IMR-90 (cell line): ENCODE results near the gene SOX1. TPM values are rescaled to one million over a fixed set of nuclear protein-coding genes. Genes with fewer than 3 reads are reported as not detected.

ENCODE experiments used
- ATAC-seq: fragments of 200-7000 bp; cut with Tn5 transposase; 2 replicates; pipeline ENCODE4 v1.9.1; 2020; ENCODE audit warnings: low read depth, mild to moderate bottlenecking, moderate library complexity
- BruUV-seq: library from RNA; stranded (reverse); fragments of 400-500 nt; replicated peaks from 2 replicates; lab custom pipeline; 2021; lab: Mats Ljungman, UMichigan
- CTCF ChIA-PET: fragments of 300-600 bp; formaldehyde crosslinking; extraction: SDS; loops from one replicate; lab custom pipeline; 2021; ENCODE audit warnings: antibody characterized with exemption; lab: Yijun Ruan, JAX
- POLR2A ChIA-PET: fragments of 300-600 bp; sonication (Branson Sonifier 250); formaldehyde crosslinking; loops from one replicate; lab custom pipeline; 2022; ENCODE audit warnings: antibody characterized with exemption; ENCODE audit not compliant: unreplicated experiment; lab: Charles Lee
- DNase-seq: peaks from one replicate; pipeline ENCODE4 v3.0.0; 2013
- H2AFZ ChIP-seq: replicated peaks from 2 replicates; pipeline ENCODE3; 2013; ENCODE audit warnings: low read length, mild to moderate bottlenecking; ENCODE audit not compliant: poor library complexity
- H2AK5ac ChIP-seq: 2 replicates; pipeline ENCODE4 v1.6.1; 2013; ENCODE audit warnings: low read depth, low read length, inconsistent platforms
- H2AK9ac ChIP-seq: replicated peaks from 2 replicates; pipeline ENCODE3; 2013; ENCODE audit warnings: mild to moderate bottlenecking, low read depth, low read length, moderate library complexity; ENCODE audit not compliant: poor library complexity
- H2BK120ac ChIP-seq: 2 replicates; pipeline ENCODE4 v1.6.1; 2013; ENCODE audit warnings: low read depth, low read length, inconsistent platforms
- H2BK15ac ChIP-seq: 3 replicates; pipeline ENCODE4 v1.6.1; 2013; ENCODE audit warnings: low read depth, low read length, inconsistent platforms
- H2BK20ac ChIP-seq: 2 replicates; pipeline ENCODE4 v1.6.1; 2013; ENCODE audit warnings: low read depth, mild to moderate bottlenecking, inconsistent platforms, low read length, moderate library complexity
- H2BK5ac ChIP-seq: 2 replicates; pipeline ENCODE4 v1.6.1; 2013; ENCODE audit warnings: mild to moderate bottlenecking, low read depth, low read length, inconsistent platforms; ENCODE audit not compliant: poor library complexity, severe bottlenecking
- H3K14ac ChIP-seq: replicated peaks from 2 replicates; pipeline ENCODE4 v1.6.1; 2013; ENCODE audit warnings: low read depth, low read length, inconsistent platforms
- H3K18ac ChIP-seq: 2 replicates; pipeline ENCODE4 v1.6.1; 2013; ENCODE audit warnings: low read depth, low read length, control low read depth
- H3K23ac ChIP-seq: 2 replicates; pipeline ENCODE4 v1.6.1; 2013; ENCODE audit warnings: low read depth, low read length, inconsistent platforms
- H3K27ac ChIP-seq: 2 replicates; pipeline ENCODE4 v1.5.1; 2013; ENCODE audit warnings: mild to moderate bottlenecking, control low read depth, low read length; ENCODE audit not compliant: insufficient read depth
- H3K27me3 ChIP-seq: 2 replicates; pipeline ENCODE4 v1.6.1; 2013; ENCODE audit warnings: low read length; ENCODE audit not compliant: control insufficient read depth, insufficient read depth
- H3K36me3 ChIP-seq: 2 replicates; pipeline ENCODE4 v1.6.1; 2013; ENCODE audit warnings: low read length, mixed read lengths; ENCODE audit not compliant: control insufficient read depth, insufficient read depth
- H3K4ac ChIP-seq: 2 replicates; pipeline ENCODE4 v1.6.1; 2013; ENCODE audit warnings: low read depth, low read length, inconsistent platforms
- H3K4me1 ChIP-seq: 2 replicates; pipeline ENCODE4 v1.6.1; 2013; ENCODE audit warnings: low read length, mixed read lengths; ENCODE audit not compliant: control insufficient read depth, insufficient read depth
- H3K4me2 ChIP-seq: 2 replicates; pipeline ENCODE4 v1.6.1; 2013; ENCODE audit warnings: low read depth, mild to moderate bottlenecking, control low read depth, low read length, moderate library complexity
- H3K4me3 ChIP-seq: 2 replicates; pipeline ENCODE4 v1.5.1; 2013; ENCODE audit warnings: low read depth, mild to moderate bottlenecking, control low read depth, low read length, moderate library complexity; ENCODE audit not compliant: insufficient read depth
- H3K56ac ChIP-seq: 2 replicates; pipeline ENCODE4 v1.6.1; 2013; ENCODE audit warnings: low read length, inconsistent platforms; ENCODE audit not compliant: insufficient read depth; ENCODE audit errors: extremely low read depth
- H3K79me1 ChIP-seq, 2 experiments: 2 replicates each; pipeline ENCODE4 v1.6.1; 2013; ENCODE audit warnings: low read length in 2 of 2, inconsistent platforms in 1 of 2, low read depth in 1 of 2
- H3K9ac ChIP-seq: 2 replicates; pipeline ENCODE4 v1.6.1; 2013; ENCODE audit warnings: low read depth, low read length, control low read depth
- H3K9me1 ChIP-seq: 2 replicates; pipeline ENCODE4 v1.6.1; 2013; ENCODE audit warnings: low read length, inconsistent platforms; ENCODE audit not compliant: insufficient read depth
- H3K9me3 ChIP-seq: 2 replicates; pipeline ENCODE4 v1.6.1; 2013; ENCODE audit warnings: low read length; ENCODE audit not compliant: control insufficient read depth, insufficient read depth
- H4K20me1 ChIP-seq: 2 replicates; pipeline ENCODE4 v1.6.1; 2013; ENCODE audit warnings: low read length, inconsistent platforms; ENCODE audit not compliant: insufficient read depth
- H4K5ac ChIP-seq: 2 replicates; pipeline ENCODE4 v1.6.1; 2013; ENCODE audit warnings: mild to moderate bottlenecking, low read depth, low read length, control low read depth
- H4K8ac ChIP-seq, 2 experiments: 2 replicates each; pipeline ENCODE4 v1.6.1; 2013; ENCODE audit warnings: low read depth in 2 of 2, low read length in 2 of 2, control low read depth in 1 of 2, inconsistent platforms in 1 of 2
- H4K91ac ChIP-seq: 2 replicates; pipeline ENCODE4 v1.6.1; 2013; ENCODE audit warnings: low read depth, low read length, inconsistent platforms; ENCODE audit not compliant: insufficient read depth
- BHLHE40 ChIP-seq: fragments of 150-350 bp; IDR thresholded peaks from 2 replicates; pipeline ENCODE4 v1.6.1; 2016; ENCODE audit warnings: mild to moderate bottlenecking, low read depth, low read length
- CHD1 ChIP-seq: IDR thresholded peaks from 2 replicates; pipeline ENCODE4 v1.6.1; 2012; ENCODE audit warnings: low read depth, low read length, improper control_type of control experiment
- CTCF ChIP-seq: conservative IDR thresholded peaks from 2 replicates; pipeline ENCODE4 v1.5.1; 2012; ENCODE audit warnings: mild to moderate bottlenecking, low read depth, low read length, improper control_type of control experiment
- ELK1 ChIP-seq: fragments of 150-350 bp; IDR thresholded peaks from 2 replicates; pipeline ENCODE4 v1.6.1; 2016; ENCODE audit warnings: low read depth, mild to moderate bottlenecking, low read length, moderate library complexity, borderline replicate concordance
- FOS ChIP-seq: fragments of 150-350 bp; IDR thresholded peaks from 2 replicates; pipeline ENCODE4 v1.6.1; 2016; ENCODE audit warnings: low read depth, low read length
- MAFK ChIP-seq: IDR thresholded peaks from 2 replicates; pipeline ENCODE4 v1.6.1; 2012; ENCODE audit warnings: low read depth, low read length, improper control_type of control experiment
- MAZ ChIP-seq: IDR thresholded peaks from 2 replicates; pipeline ENCODE4 v1.6.1; 2012; ENCODE audit warnings: low read depth, mild to moderate bottlenecking, low read length, improper control_type of control experiment, moderate library complexity, borderline replicate concordance
- NFE2L2 ChIP-seq: fragments of 150-350 bp; IDR thresholded peaks from 2 replicates; pipeline ENCODE4 v1.6.1; 2016; ENCODE audit warnings: low read depth, mild to moderate bottlenecking, low read length
- RAD21 ChIP-seq: IDR thresholded peaks from 2 replicates; pipeline ENCODE4 v1.6.1; 2012; ENCODE audit warnings: low read length, improper control_type of control experiment
- SMC3 ChIP-seq: fragments of 150-350 bp; IDR thresholded peaks from 2 replicates; pipeline ENCODE4 v1.6.1; 2016; ENCODE audit warnings: low read depth, mild to moderate bottlenecking, antibody characterized with exemption, low read length, moderate library complexity
- USF2 ChIP-seq: fragments of 150-350 bp; IDR thresholded peaks from 2 replicates; pipeline ENCODE4 v1.6.1; 2017; ENCODE audit warnings: mild to moderate bottlenecking, antibody characterized with exemption, low read length, low read depth
- WGBS, 2 experiments: methylation state at CpG; one replicate each; pipeline versions ENCODE4 v1.1.5 to v1.1.7; 2013; ENCODE audit warnings: missing lambda C conversion rate in 2 of 2; ENCODE audit not compliant: insufficient read length in 1 of 2; ENCODE audit errors: extremely low coverage in 2 of 2; 5-methylcytosine and 5-hydroxymethylcytosine counted together
- dilution Hi-C: fragments of 300-500 bp; cut with HindIII; formaldehyde crosslinking; loops from one replicate; pipeline ENCODE4 v1.14.3; 2018; ENCODE audit warnings: low sequenced_read_pairs; ENCODE audit not compliant: unreplicated experiment
- in situ Hi-C: fragments of 300-500 bp; cut with MboI; formaldehyde crosslinking; loops from 3 replicates; pipeline ENCODE4 v1.14.3; 2019; ENCODE audit warnings: low sequenced_read_pairs, inconsistent platforms, mixed read lengths
- intact Hi-C: fragments of 100-400 bp; cut with micrococcal nuclease; formaldehyde crosslinking; loops from 2 replicates; pipeline ENCODE4 v1.10.0; 2022
- polyA plus RNA-seq, 3 experiments: library from polyadenylated mRNA; depleted of rRNA; stranded (reverse); fragments of >200 nt; gene quantifications; 2 replicates each; pipeline ENCODE4 v1.2.3, GENCODE V29; 2012; ENCODE audit warnings: low replicate concordance in 1 of 3
- total RNA-seq: library from RNA; depleted of rRNA; stranded (reverse); fragments of >200 nt; gene quantifications from 2 replicates; pipeline ENCODE4 v1.2.3, GENCODE V29; 2012

SOX1 gene
- total and polyA plus RNA-seq, 2 of the 4 experiments (the other 2 are of a cell fraction): not detected

GRCh38 chr13:112065867-112066623, 904 bp upstream of the SOX1 start:
- ChIA-PET POLR2A (interaction anchor here (0.5 kb wide), 1 partner anchor 34 kb away, joined by 4 read pairs; no protein-coding TSS in a partner anchor), CTCF (no interaction called here)
- in situ Hi-C loops (no loop called here), dilution Hi-C loops (no loop called here), intact Hi-C loops (no loop called here)
- Histone ChIP-seq H2BK15ac (no peak overlapping the region), H2BK120ac (no peak overlapping the region), H4K91ac (no peak overlapping the region), H3K27ac (no peak overlapping the region), H2AK5ac (no peak overlapping the region), H3K9ac (no peak overlapping the region), H2BK20ac (no peak overlapping the region), H4K20me1 (no peaks in the 10 kb centered on the region), H3K79me1 (no peaks in the 10 kb centered on the region), H3K9me1 (no peaks in the 10 kb centered on the region), H4K5ac (no peak overlapping the region), H3K9me3 (peaks cover 5% of the 10 kb centered on the region), H3K4ac (no peak overlapping the region), H3K4me3 (no peak overlapping the region), H3K4me2 (no peak overlapping the region), H2BK5ac (no peak overlapping the region), H3K18ac (no peak overlapping the region), H3K23ac (no peak overlapping the region), H2AFZ (no peak overlapping the region), H4K8ac (no peak overlapping the region), H3K14ac (no peak overlapping the region), H3K36me3 (no peaks in the 10 kb centered on the region), H3K56ac (no peak overlapping the region), H3K27me3 (peaks cover 68% of the 10 kb centered on the region), H3K4me1 (no peaks in the 10 kb centered on the region), H2AK9ac (no peak overlapping the region)
- DNase-seq: no peak
- no peak for ATAC-seq
- 1% methylated on average over 19 of the region's 48 CpGs; no CpG with 5 or more reads in 1 of the 2 experiments for WGBS, 2 experiments
- no TSS peak for BruUV-seq
- TF ChIP-seq CHD1 (no peak), MAZ (no peak), BHLHE40 (no peak), FOS (no peak), MAFK (no peak), RAD21 (no peak), NFE2L2 (no peak), CTCF (no peak), ELK1 (no peak), USF2 (no peak), SMC3 (no peak)
